Measurements from ENCODE around the gene AMZ1. TPM values are rescaled to one million over a fixed set of nuclear protein-coding genes. Genes with fewer than 3 reads are reported as not detected.

AMZ1 gene
- total RNA-seq, 4 donors from 2014 or later: 0.39 to 1.7 (median 1.2) TPM

DNA sequence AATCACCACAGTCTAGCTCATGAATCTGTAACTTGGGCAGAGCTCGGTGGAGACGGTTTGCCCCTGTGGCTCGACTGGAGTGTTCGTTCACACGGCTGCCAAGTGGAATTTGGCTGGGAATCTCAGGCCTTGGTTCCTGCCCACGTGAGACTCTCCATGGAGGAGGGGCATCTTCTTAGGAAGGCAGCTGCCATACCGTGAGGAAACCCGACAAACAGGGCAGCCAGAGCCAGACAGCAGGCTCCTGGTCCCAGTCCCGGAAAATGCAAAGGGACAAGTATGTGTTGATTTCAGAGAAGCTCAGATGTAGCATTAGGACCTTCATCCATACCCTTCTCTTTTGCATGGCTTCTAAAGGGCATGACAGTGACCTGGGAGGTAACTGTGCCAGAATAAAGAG, 26.6 kb downstream of the AMZ1 start:
- DNase-seq (ENCODE audit: low spot score in 2 of 2): no peak
- Histone ChIP-seq H3K4me3 (no peak overlapping the region), H3K36me3 (peaks cover 0 to 73% (median 0%) of the 10 kb centered on the region in 3 donors), H3K27ac (no peak overlapping the region), H3K9me3 (peaks cover 0 to 6% (median 0%) of the 10 kb centered on the region in 4 donors), H3K27me3 (no peaks in the 10 kb centered on the region), H3K4me1 (peaks cover 0 to 25% (median 8%) of the 10 kb centered on the region in 4 donors)
- 88 to 94% methylated on average over 9 of the region's 9 CpGs for WGBS, 2 donors
- TF ChIP-seq POLR2A (IDR thresholded peaks at IDR 0.05): no peak
- no peak for TF ChIP-seq EP300 (IDR thresholded peaks at IDR 0.05)
- no peak for TF ChIP-seq CTCF (IDR thresholded peaks at IDR 0.05)

DNA sequence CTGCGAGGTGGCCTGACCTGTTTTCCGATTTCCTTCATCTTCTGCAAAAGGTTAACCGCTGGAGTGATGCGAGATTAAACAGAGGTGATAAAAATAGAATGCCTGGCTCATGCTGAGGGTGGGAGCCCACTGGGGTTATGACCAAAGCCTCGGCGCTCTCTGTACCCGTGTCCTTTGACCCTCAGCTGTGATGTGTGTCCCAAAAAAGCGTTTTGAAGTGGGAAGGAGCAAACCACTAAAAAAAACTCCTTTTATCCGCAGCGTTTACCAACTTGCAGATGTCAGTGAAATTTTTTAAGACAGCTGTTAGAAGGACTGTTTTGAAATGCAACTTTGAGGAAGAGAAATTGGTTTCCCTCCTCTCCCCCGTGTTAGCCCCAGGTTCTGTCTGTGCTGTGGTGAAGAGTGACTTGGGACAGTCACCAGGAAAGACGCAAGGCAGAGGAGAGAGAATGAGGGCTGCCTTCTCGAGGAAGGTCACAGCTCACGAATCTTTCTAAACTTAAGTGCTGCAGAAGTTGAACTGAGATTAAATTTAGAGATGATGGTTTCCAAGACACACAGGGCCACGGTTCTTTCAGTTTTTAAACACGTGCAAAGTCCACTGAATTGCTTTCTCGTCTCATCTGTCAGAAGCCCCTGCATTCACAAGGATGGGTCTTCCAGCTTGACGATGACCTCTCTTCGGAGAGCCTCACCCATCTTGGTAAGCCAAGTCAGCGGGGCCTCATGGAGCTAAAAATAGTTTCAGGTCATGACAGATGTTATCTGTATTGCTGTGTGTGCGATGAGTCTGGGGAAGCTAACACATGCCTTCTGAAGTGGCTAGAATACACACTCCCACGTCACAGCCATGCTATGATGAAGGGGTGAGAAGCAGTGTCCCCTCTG, 27.6 kb downstream of the AMZ1 start:
- DNase-seq (ENCODE audit: low spot score in 2 of 2): no peak
- Histone ChIP-seq H3K27me3 (no peaks in the 10 kb centered on the region), H3K9me3 (peaks cover 0 to 6% (median 0%) of the 10 kb centered on the region in 4 donors), H3K36me3 (peaks cover 0 to 83% (median 0%) of the 10 kb centered on the region in 3 donors), H3K4me3 (no peak overlapping the region), H3K27ac (no peak overlapping the region), H3K4me1 (peaks cover 0 to 22% (median 4%) of the 10 kb centered on the region in 4 donors)
- no peak for TF ChIP-seq POLR2A (IDR thresholded peaks at IDR 0.05)
- no peak for TF ChIP-seq CTCF (IDR thresholded peaks at IDR 0.05)
- TF ChIP-seq EP300 (IDR thresholded peaks at IDR 0.05): no peak
- WGBS, 2 donors: 55 to 71% methylated on average over 22 of the region's 22 CpGs

- WGBS, 2 donors: 82 to 87% methylated on average over 11 of the region's 11 CpGs
- Histone ChIP-seq H3K4me1 (peaks cover 0 to 22% (median 2%) of the 10 kb centered on the region in 4 donors), H3K4me3 (no peak overlapping the region), H3K27ac (peak overlapping the region in 1 of 4 donors; percentile 11), H3K36me3 (peaks cover 0 to 84% (median 0%) of the 10 kb centered on the region in 3 donors), H3K27me3 (no peaks in the 10 kb centered on the region), H3K9me3 (peaks cover 0 to 6% (median 0%) of the 10 kb centered on the region in 4 donors)
- TF ChIP-seq CTCF (IDR thresholded peaks at IDR 0.05): no peak
- no peak for TF ChIP-seq POLR2A (IDR thresholded peaks at IDR 0.05)
- no peak for TF ChIP-seq EP300 (IDR thresholded peaks at IDR 0.05)
- no peak for DNase-seq (ENCODE audit: low spot score in 2 of 2)
Observed at GRCh38 chr7:2716488-2716887, 28.5 kb downstream of the AMZ1 start.

DNA sequence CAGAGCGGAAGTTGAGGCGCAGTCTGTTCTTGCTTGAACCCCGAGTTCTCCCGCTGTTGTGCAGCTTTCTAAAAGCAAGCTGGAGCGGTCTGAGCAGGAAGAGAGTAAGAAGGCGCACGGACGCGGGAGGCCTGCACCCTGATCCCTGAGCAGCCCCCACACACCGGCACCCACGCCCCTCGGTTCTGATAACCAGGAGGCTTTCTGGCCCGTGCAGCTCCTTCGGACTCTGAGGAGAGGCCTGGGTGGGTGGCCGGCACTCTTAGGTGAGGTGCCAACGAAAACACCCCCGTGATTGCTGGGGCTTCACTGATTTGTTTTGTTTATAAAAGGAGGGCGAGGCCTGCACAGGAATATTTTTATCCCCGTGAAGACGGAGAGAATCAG, 28.9 kb downstream of the AMZ1 start:
- 79 to 83% methylated on average over 20 of the region's 20 CpGs for WGBS, 2 donors
- H3K36me3 ChIP-seq: peaks cover 0 to 85% (median 0%) of the 10 kb centered on the region in 3 donors
- TF ChIP-seq CTCF (IDR thresholded peaks at IDR 0.05) (no peak), EP300 (IDR thresholded peaks at IDR 0.05) (no peak), POLR2A (IDR thresholded peaks at IDR 0.05) (no peak)
- no peak for DNase-seq (ENCODE audit: low spot score in 2 of 2)
- H3K27ac ChIP-seq: peak overlapping the region in 1 of 4 donors; percentile 11
- H3K9me3 ChIP-seq: peaks cover 0 to 6% (median 0%) of the 10 kb centered on the region in 4 donors
- H3K27me3 ChIP-seq: no peaks in the 10 kb centered on the region
- H3K4me3 ChIP-seq: no peak overlapping the region
- peaks cover 0 to 22% (median 2%) of the 10 kb centered on the region in 4 donors for H3K4me1 ChIP-seq
